Neural cell (in vitro differentiated cells): ENCODE results near the gene IGFBP4.

Experiments
- CTCF ChIP-seq: fragments of 450-650 bp; IDR thresholded peaks from 2 replicates; pipeline ENCODE4 v1.5.1; 2014; ENCODE audit warnings: antibody characterized with exemption, mild to moderate bottlenecking, moderate library complexity; ENCODE audit not compliant: poor library complexity, severe bottlenecking
- EZH2 ChIP-seq: fragments of 200-600, 300-800 bp; shearing (Covaris generic), sonication (generic); IDR thresholded peaks from 2 replicates; pipeline ENCODE4 v1.6.1; 2014; ENCODE audit warnings: antibody characterized with exemption, low read length, borderline replicate concordance, mild to moderate bottlenecking; ENCODE audit not compliant: insufficient read depth, poor library complexity, severe bottlenecking
- RAD21 ChIP-seq: fragments of 450-650 bp; conservative IDR thresholded peaks from 2 replicates; pipeline ENCODE4 v1.6.1; 2014; ENCODE audit warnings: antibody characterized with exemption, mild to moderate bottlenecking, moderate library complexity
- REST ChIP-seq: IDR thresholded peaks from 2 replicates; pipeline ENCODE4 v1.6.1; 2012; ENCODE audit warnings: borderline replicate concordance
- SMC3 ChIP-seq: fragments of 450-650 bp; conservative IDR thresholded peaks from 2 replicates; pipeline ENCODE4 v1.6.1; 2014; ENCODE audit warnings: antibody characterized with exemption, mild to moderate bottlenecking, moderate library complexity; ENCODE audit not compliant: poor library complexity

- TF ChIP-seq CTCF (no peak), RAD21 (no peak), SMC3 (no peak), REST (no peak), EZH2 (no peak)
These were observed 12.0 kb upstream of the IGFBP4 start for GRCh38 chr17:40431231-40431602.
